HL-60 (cell line): ENCODE results near the gene GPX3.

ENCODE experiments used
- GABPA ChIP-seq: IDR thresholded peaks from 2 replicates; pipeline ENCODE4 v1.6.1; 2012; ENCODE audit warnings: low read depth
- POLR2AphosphoS5 ChIP-seq: IDR thresholded peaks from 2 replicates; pipeline ENCODE4 v1.6.1; 2012; ENCODE audit warnings: low read depth
- TF ChIP-seq, protein P1 (sequence below): IDR thresholded peaks from one replicate; pipeline ENCODE4 v1.5.1; 2011; ENCODE audit warnings: low read length, control low read depth, inconsistent platforms; ENCODE audit not compliant: insufficient read depth
- TF ChIP-seq, protein P2 (sequence below): IDR thresholded peaks from 2 replicates; pipeline ENCODE4 v1.6.1; 2012; ENCODE audit warnings: low read depth; ENCODE audit not compliant: insufficient replicate concordance

DNA sequence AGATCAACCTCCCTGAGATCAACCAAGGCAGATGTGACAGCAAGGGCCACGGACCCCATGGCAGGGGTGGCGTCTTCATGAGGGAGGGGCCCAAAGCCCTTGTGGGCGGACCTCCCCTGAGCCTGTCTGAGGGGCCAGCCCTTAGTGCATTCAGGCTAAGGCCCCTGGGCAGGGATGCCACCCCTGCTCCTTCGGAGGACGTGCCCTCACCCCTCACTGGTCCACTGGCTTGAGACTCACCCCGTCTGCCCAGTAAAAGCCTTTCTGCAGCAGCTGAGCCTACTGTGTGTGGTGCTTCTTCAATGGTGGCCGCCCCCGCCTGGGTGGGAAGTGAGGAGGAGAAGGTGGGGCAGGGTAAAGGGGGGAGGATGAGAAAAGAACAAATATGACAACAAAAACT, 8.3 kb downstream of the GPX3 start:
- TF ChIP-seq, protein P1, sequence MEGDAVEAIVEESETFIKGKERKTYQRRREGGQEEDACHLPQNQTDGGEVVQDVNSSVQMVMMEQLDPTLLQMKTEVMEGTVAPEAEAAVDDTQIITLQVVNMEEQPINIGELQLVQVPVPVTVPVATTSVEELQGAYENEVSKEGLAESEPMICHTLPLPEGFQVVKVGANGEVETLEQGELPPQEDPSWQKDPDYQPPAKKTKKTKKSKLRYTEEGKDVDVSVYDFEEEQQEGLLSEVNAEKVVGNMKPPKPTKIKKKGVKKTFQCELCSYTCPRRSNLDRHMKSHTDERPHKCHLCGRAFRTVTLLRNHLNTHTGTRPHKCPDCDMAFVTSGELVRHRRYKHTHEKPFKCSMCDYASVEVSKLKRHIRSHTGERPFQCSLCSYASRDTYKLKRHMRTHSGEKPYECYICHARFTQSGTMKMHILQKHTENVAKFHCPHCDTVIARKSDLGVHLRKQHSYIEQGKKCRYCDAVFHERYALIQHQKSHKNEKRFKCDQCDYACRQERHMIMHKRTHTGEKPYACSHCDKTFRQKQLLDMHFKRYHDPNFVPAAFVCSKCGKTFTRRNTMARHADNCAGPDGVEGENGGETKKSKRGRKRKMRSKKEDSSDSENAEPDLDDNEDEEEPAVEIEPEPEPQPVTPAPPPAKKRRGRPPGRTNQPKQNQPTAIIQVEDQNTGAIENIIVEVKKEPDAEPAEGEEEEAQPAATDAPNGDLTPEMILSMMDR, result no peak
- no peak for TF ChIP-seq GABPA
- TF ChIP-seq POLR2AphosphoS5, result no peak
- TF ChIP-seq, protein P2, sequence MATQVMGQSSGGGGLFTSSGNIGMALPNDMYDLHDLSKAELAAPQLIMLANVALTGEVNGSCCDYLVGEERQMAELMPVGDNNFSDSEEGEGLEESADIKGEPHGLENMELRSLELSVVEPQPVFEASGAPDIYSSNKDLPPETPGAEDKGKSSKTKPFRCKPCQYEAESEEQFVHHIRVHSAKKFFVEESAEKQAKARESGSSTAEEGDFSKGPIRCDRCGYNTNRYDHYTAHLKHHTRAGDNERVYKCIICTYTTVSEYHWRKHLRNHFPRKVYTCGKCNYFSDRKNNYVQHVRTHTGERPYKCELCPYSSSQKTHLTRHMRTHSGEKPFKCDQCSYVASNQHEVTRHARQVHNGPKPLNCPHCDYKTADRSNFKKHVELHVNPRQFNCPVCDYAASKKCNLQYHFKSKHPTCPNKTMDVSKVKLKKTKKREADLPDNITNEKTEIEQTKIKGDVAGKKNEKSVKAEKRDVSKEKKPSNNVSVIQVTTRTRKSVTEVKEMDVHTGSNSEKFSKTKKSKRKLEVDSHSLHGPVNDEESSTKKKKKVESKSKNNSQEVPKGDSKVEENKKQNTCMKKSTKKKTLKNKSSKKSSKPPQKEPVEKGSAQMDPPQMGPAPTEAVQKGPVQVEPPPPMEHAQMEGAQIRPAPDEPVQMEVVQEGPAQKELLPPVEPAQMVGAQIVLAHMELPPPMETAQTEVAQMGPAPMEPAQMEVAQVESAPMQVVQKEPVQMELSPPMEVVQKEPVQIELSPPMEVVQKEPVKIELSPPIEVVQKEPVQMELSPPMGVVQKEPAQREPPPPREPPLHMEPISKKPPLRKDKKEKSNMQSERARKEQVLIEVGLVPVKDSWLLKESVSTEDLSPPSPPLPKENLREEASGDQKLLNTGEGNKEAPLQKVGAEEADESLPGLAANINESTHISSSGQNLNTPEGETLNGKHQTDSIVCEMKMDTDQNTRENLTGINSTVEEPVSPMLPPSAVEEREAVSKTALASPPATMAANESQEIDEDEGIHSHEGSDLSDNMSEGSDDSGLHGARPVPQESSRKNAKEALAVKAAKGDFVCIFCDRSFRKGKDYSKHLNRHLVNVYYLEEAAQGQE, result no peak
